Activated CD8-positive, alpha-beta memory T cell treated with anti-CD3 and anti-CD28 coated beads, Interleukin-2, amount 10 ng/mL, durations not matched to agents 7 days and 5 days (primary cell): Measurements from ENCODE around the gene C1QTNF12. TPM values are rescaled to one million over a fixed set of nuclear protein-coding genes. Genes with fewer than 3 reads are reported as not detected.
A peak's percentile ranks its signal among the peaks of the same experiment; 100 is the strongest.

Source experiments
- ATAC-seq: fragments of 150-1000 bp; cut with Tn5 transposase; one replicate; pipeline ENCODE4 v1.10.0; 2021; ENCODE audit warnings: moderate library complexity
- CTCF ChIA-PET: fragments of 350-600 bp; sonication (Branson Sonifier 250); formaldehyde crosslinking; loops from one replicate; lab custom pipeline; 2021; ENCODE audit warnings: antibody characterized with exemption; lab: Charles Lee
- DNase-seq: peaks from one replicate; pipeline ENCODE4 v3.0.0-alpha.2; 2020
- H3K27ac Mint-ChIP-seq: one replicate; pipeline ENCODE4 v1.8.0; 2021; ENCODE audit warnings: mild to moderate bottlenecking, mixed read lengths
- H3K27me3 Mint-ChIP-seq: one replicate; pipeline ENCODE4 v1.8.0; 2021; ENCODE audit warnings: mixed read lengths
- H3K36me3 Mint-ChIP-seq: one replicate; pipeline ENCODE4 v1.8.0; 2021; ENCODE audit warnings: mild to moderate bottlenecking, mixed read lengths
- H3K4me1 Mint-ChIP-seq: one replicate; pipeline ENCODE4 v1.8.0; 2021; ENCODE audit warnings: mixed read lengths
- H3K4me3 Mint-ChIP-seq: one replicate; pipeline ENCODE4 v1.8.0; 2021; ENCODE audit warnings: mild to moderate bottlenecking, moderate library complexity, mixed read lengths
- H3K9me3 Mint-ChIP-seq: one replicate; pipeline ENCODE4 v1.8.0; 2022; ENCODE audit warnings: low read depth, mixed read lengths
- total RNA-seq, 2 experiments: library from RNA; stranded (reverse); gene quantifications; one replicate each; pipeline ENCODE4 v1.2.3, GENCODE V29; 2021

C1QTNF12 gene
- total RNA-seq, 2 experiments from 2014 or later, result 2.0 to 2.6 TPM

DNA sequence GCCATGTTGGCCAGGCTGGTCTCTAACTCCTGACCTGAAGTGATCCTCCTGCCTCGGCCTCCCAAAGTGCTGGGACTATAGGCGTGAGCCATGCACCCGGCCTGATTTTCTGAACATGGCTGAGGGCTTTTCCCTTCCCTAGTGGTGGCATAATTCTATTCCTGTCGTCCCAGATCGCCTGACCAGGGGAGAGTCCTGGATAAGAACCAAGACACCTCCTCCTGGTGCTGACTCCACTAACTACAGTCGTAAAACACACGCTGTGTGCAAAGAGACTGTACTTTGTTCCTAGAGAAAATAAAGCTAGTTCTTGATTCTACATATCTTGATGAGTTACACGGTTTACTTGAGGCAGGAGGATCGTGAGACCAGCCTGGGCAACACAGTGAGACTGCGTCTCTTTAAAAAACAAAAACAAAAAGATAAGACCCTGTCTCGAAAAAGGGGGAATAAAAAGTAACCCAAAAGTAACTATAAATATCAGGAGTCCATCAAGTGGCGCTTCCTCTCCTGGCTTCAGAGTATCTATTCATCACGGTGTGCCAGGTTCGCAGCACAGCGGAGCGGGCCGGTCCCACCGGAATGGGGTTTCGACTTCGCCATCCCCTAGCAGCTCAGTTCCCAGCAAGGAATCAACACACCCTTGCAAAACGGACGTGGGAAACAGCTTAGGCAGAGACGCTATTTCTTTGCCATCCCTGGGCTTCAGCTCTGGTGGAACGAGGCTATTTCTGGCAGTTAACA is 15.7 kb downstream of the C1QTNF12 start:
- Mint-ChIP-seq H3K9me3 (no peaks in the 10 kb centered on the region), H3K4me3 (peak overlapping the region; percentile 91), H3K27ac (peak overlapping the region; percentile 87), H3K36me3 (peaks cover 28% of the 10 kb centered on the region), H3K4me1 (peaks cover 30% of the 10 kb centered on the region), H3K27me3 (no peaks in the 10 kb centered on the region)
- CTCF ChIA-PET, result interaction anchor here (0.7 to 4.8 kb wide), 13 partner anchors 15 to 167 kb away, joined by 3 to 43 read pairs (median 3); no protein-coding TSS in a partner anchor
- DNase-seq, result no peak
- ATAC-seq, result no peak

DNA sequence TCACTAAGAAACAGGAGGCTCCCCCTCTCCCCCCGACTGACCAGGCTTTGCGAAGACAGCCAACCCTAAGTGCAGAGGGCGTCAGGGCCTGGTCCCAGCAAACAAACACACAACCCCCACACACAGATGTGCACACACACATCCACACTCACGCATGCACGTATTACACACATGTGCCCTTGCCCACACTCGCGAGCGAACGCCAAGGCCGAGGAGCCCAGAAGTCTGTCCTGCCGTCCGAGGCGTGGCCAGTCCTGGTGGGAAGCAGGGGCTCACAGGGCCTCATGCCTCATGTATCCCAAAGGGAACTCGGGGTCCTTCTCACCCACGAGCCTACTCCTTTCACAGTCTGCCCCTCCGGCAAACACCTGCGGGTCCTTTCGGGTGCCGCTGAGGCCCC is 16.8 kb downstream of the C1QTNF12 start:
- ATAC-seq (no peak), DNase-seq (no peak)
- Mint-ChIP-seq H3K27ac (peak overlapping the region; percentile 45), H3K36me3 (peaks cover 35% of the 10 kb centered on the region), H3K27me3 (no peaks in the 10 kb centered on the region), H3K4me3 (peak overlapping the region; percentile 91), H3K4me1 (peaks cover 33% of the 10 kb centered on the region), H3K9me3 (no peaks in the 10 kb centered on the region)
- CTCF ChIA-PET, result interaction anchor here (4.8 kb wide), 1 partner anchor 108 kb away, joined by 43 read pairs; no protein-coding TSS in a partner anchor

- H3K4me3 Mint-ChIP-seq, result no peak overlapping the region
- H3K4me1 Mint-ChIP-seq, result peaks cover 23% of the 10 kb centered on the region
- H3K27ac Mint-ChIP-seq, result no peak overlapping the region
- ATAC-seq (no peak), DNase-seq (no peak)
- CTCF ChIA-PET, result interaction anchor here (4.8 kb wide), 1 partner anchor 107 kb away, joined by 43 read pairs; no protein-coding TSS in a partner anchor
- H3K36me3 Mint-ChIP-seq, result peaks cover 36% of the 10 kb centered on the region
- no peaks in the 10 kb centered on the region for H3K9me3 Mint-ChIP-seq
- no peaks in the 10 kb centered on the region for H3K27me3 Mint-ChIP-seq
These were observed 17.8 kb downstream of the C1QTNF12 start for GRCh38 chr1:1228596-1229321.

DNA sequence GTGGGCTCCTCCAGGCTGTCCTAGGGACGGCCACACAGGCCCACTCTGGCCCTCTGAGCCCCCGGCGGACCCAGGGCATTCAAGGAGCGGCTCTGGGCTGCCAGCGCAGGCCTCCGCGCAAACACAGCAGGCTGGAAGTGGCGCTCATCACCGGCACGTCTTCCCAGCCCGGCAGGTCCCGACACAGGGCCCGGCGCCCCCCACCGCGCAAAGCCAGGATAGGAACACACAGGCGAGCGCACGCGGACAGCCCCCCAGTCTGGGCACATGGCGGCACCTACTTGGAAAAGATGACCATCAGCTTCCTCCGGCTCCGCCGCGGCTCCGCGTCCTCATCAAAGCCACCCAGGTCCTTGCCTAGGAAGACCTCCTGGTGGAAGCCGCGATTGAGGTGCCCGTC is 18.3 kb downstream of the C1QTNF12 start:
- no peaks in the 10 kb centered on the region for H3K27me3 Mint-ChIP-seq
- DNase-seq, result no peak
- peaks cover 33% of the 10 kb centered on the region for H3K36me3 Mint-ChIP-seq
- no peak overlapping the region for H3K27ac Mint-ChIP-seq
- no peak overlapping the region for H3K4me3 Mint-ChIP-seq
- no peak for ATAC-seq
- no peaks in the 10 kb centered on the region for H3K9me3 Mint-ChIP-seq
- CTCF ChIA-PET, result interaction anchor here (4.8 kb wide), 1 partner anchor 106 kb away, joined by 43 read pairs; no protein-coding TSS in a partner anchor
- H3K4me1 Mint-ChIP-seq, result peaks cover 19% of the 10 kb centered on the region

GRCh38 chr1:1227386-1227785 is 19.1 kb downstream of the C1QTNF12 start:
- DNase-seq (no peak), ATAC-seq (no peak)
- Mint-ChIP-seq H3K9me3 (no peaks in the 10 kb centered on the region), H3K4me3 (no peak overlapping the region), H3K36me3 (peaks cover 41% of the 10 kb centered on the region), H3K27me3 (no peaks in the 10 kb centered on the region), H3K27ac (no peak overlapping the region), H3K4me1 (peaks cover 17% of the 10 kb centered on the region)
- CTCF ChIA-PET, result interaction anchor here (2.5 kb wide), 1 partner anchor 105 kb away, joined by 7 read pairs; no protein-coding TSS in a partner anchor

GRCh38 chr1:1226566-1227362 is 19.8 kb downstream of the C1QTNF12 start:
- H3K36me3 Mint-ChIP-seq, result peaks cover 43% of the 10 kb centered on the region
- peaks cover 17% of the 10 kb centered on the region for H3K4me1 Mint-ChIP-seq
- no peak for ATAC-seq
- H3K27me3 Mint-ChIP-seq, result no peaks in the 10 kb centered on the region
- no peak for DNase-seq
- no peak overlapping the region for H3K4me3 Mint-ChIP-seq
- CTCF ChIA-PET, result interaction anchor here (2.5 kb wide), 1 partner anchor 104 kb away, joined by 7 read pairs; no protein-coding TSS in a partner anchor
- no peak overlapping the region for H3K27ac Mint-ChIP-seq
- no peaks in the 10 kb centered on the region for H3K9me3 Mint-ChIP-seq

GRCh38 chr1:1225913-1226312 is 20.6 kb downstream of the C1QTNF12 start:
- CTCF ChIA-PET, result interaction anchor here (2.5 kb wide), 1 partner anchor 103 kb away, joined by 7 read pairs; no protein-coding TSS in a partner anchor
- no peak overlapping the region for H3K27ac Mint-ChIP-seq
- ATAC-seq (no peak), DNase-seq (no peak)
- no peaks in the 10 kb centered on the region for H3K27me3 Mint-ChIP-seq
- no peak overlapping the region for H3K4me3 Mint-ChIP-seq
- H3K36me3 Mint-ChIP-seq, result peaks cover 46% of the 10 kb centered on the region
- peaks cover 16% of the 10 kb centered on the region for H3K4me1 Mint-ChIP-seq
- no peaks in the 10 kb centered on the region for H3K9me3 Mint-ChIP-seq

DNA sequence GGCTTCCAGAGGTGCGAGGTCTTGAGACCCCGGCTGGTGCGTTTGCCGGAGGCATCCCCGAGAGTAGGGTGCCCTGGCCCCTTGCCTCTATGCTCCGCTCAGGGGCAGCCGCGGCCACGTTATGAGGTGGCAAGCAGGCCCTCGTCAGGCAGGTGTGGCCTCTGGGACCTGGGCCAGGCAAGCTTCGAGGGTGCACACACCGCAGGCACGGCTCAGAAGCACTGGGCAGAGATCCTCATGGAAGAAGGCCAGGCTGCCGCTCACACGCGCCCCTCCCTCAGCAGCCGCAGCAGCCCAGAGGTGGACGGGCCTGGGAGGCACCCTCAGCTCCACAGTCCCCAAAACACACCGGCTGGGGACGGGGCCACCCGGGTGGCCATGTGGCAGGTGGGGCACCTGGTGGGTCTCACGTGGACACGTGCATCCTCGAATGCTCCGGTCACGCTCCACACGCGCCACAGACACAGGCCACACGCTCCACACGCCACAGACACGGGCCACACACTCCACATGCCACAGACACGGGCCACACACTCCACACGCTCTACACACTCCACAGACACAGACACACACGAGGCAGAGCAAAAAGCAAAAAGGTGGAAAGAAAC is 21.2 kb downstream of the C1QTNF12 start:
- H3K4me1 Mint-ChIP-seq, result peaks cover 12% of the 10 kb centered on the region
- CTCF ChIA-PET, result interaction anchor here (0.6 to 2.5 kb wide), 3 partner anchors 9 to 103 kb away, joined by 3 to 7 read pairs (median 4); no protein-coding TSS in a partner anchor
- H3K27me3 Mint-ChIP-seq, result no peaks in the 10 kb centered on the region
- peaks cover 48% of the 10 kb centered on the region for H3K36me3 Mint-ChIP-seq
- H3K9me3 Mint-ChIP-seq, result no peaks in the 10 kb centered on the region
- ATAC-seq (no peak), DNase-seq (no peak)
- H3K4me3 Mint-ChIP-seq, result no peak overlapping the region
- H3K27ac Mint-ChIP-seq, result no peak overlapping the region

GRCh38 chr1:1223891-1224290 is 22.6 kb downstream of the C1QTNF12 start:
- H3K36me3 Mint-ChIP-seq, result peaks cover 42% of the 10 kb centered on the region
- no peak for ATAC-seq
- no peaks in the 10 kb centered on the region for H3K9me3 Mint-ChIP-seq
- H3K27ac Mint-ChIP-seq, result no peak overlapping the region
- no peak overlapping the region for H3K4me3 Mint-ChIP-seq
- no peaks in the 10 kb centered on the region for H3K27me3 Mint-ChIP-seq
- peaks cover 12% of the 10 kb centered on the region for H3K4me1 Mint-ChIP-seq
- no peak for DNase-seq
- CTCF ChIA-PET, result no interaction called here

- peaks cover 39% of the 10 kb centered on the region for H3K36me3 Mint-ChIP-seq
- no peak for DNase-seq
- CTCF ChIA-PET, result no interaction called here
- H3K9me3 Mint-ChIP-seq, result no peaks in the 10 kb centered on the region
- peaks cover 12% of the 10 kb centered on the region for H3K4me1 Mint-ChIP-seq
- H3K27me3 Mint-ChIP-seq, result no peaks in the 10 kb centered on the region
- no peak for ATAC-seq
- no peak overlapping the region for H3K4me3 Mint-ChIP-seq
- H3K27ac Mint-ChIP-seq, result no peak overlapping the region
These were observed 23.2 kb downstream of the C1QTNF12 start for GRCh38 chr1:1223321-1223720.

- Mint-ChIP-seq H3K4me1 (peaks cover 12% of the 10 kb centered on the region), H3K27me3 (no peaks in the 10 kb centered on the region), H3K27ac (no peak overlapping the region), H3K9me3 (no peaks in the 10 kb centered on the region), H3K4me3 (no peak overlapping the region), H3K36me3 (peaks cover 41% of the 10 kb centered on the region)
- CTCF ChIA-PET, result no interaction called here
- no peak for ATAC-seq
- DNase-seq, result no peak
These were observed 23.8 kb downstream of the C1QTNF12 start for GRCh38 chr1:1222575-1223225.

DNA sequence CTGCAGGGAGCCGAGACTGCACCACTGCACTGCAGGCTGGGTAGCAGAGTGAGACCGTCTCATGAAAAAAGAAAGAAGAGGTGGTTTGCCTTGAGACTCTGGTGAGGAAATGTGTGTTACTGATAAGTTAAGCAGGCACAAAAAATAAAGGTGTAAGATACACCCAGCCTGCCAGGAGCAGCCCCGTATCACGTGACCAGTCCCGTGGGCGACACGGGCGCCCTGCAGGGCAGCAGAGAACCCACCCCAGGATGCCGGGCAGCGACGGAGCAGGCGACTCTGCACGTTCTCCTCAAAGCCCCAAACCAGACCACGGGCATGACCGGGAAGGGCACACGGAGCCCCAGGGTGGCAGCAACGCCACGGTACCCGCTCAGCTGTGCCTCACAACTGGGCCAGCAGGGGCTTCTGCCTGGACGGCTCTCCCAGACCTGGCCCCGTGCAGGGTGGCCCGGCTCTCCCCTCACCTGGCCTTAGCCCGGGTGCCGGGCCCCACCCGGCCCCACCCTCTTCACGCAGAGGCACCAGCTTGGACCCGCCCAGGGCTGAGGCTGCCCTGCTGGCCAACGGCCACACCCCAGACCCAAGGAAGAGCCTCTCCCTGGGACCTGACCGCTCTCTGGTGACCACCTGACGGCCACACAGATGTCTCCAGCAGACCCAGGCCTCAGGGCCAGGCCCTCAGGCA is 24.5 kb downstream of the C1QTNF12 start:
- Mint-ChIP-seq H3K27me3 (no peaks in the 10 kb centered on the region), H3K36me3 (peaks cover 43% of the 10 kb centered on the region), H3K9me3 (no peaks in the 10 kb centered on the region), H3K4me3 (no peak overlapping the region), H3K4me1 (peaks cover 14% of the 10 kb centered on the region), H3K27ac (no peak overlapping the region)
- no peak for ATAC-seq
- CTCF ChIA-PET, result no interaction called here
- no peak for DNase-seq
